HEK293 (cell line): ENCODE data around the gene DNMT3B.

Source experiments
- CTCF ChIA-PET: fragments of 350-600 bp; formaldehyde crosslinking; extraction: SDS; loops from one replicate; lab custom pipeline; 2021; ENCODE audit warnings: antibody characterized with exemption; lab: Yijun Ruan, JAX
- POLR2A ChIA-PET: fragments of 300-600 bp; formaldehyde crosslinking; extraction: SDS; loops from one replicate; lab custom pipeline; 2020; ENCODE audit warnings: antibody characterized with exemption, inconsistent platforms; lab: Yijun Ruan, JAX
- H3K27ac ChIP-seq: fragments of 200-500 bp; sonication (Bioruptor generic); 2 replicates; pipeline ENCODE4 v1.5.1; 2014; ENCODE audit warnings: low read depth, low read length, control low read depth, inconsistent platforms; ENCODE audit errors: extremely low read depth
- H3K36me3 ChIP-seq, 2 experiments: fragments of 200-500 bp in 1 of 2; sonication (Bioruptor generic) in 1 of 2; 1 replicate in 1 of 2; 2 replicates in 1 of 2; pipeline ENCODE4 v1.5.1; 2014 to 2017; ENCODE audit warnings: inconsistent platforms in 2 of 2, low read length in 2 of 2; ENCODE audit not compliant: control insufficient read depth in 2 of 2, insufficient read depth in 1 of 2
- H3K4me1 ChIP-seq: fragments of 200-500 bp; sonication (Bioruptor generic); 2 replicates; pipeline ENCODE4 v1.5.1; 2014; ENCODE audit warnings: mild to moderate bottlenecking, low read length, inconsistent platforms; ENCODE audit not compliant: control insufficient read depth, insufficient read depth
- H3K4me3 ChIP-seq: 2 replicates; pipeline ENCODE4 v1.5.1; 2011; ENCODE audit warnings: low read depth, mild to moderate bottlenecking, control low read depth, low read length, moderate library complexity
- H3K9me3 ChIP-seq: fragments of 200-500 bp; sonication (Bioruptor generic); 2 replicates; pipeline ENCODE4 v1.5.1; 2014; ENCODE audit warnings: low read depth, low read length, inconsistent platforms; ENCODE audit not compliant: control insufficient read depth, insufficient read depth
- ATF2 ChIP-seq: fragments of 450-650 bp; formaldehyde crosslinking; IDR thresholded peaks from 2 replicates; pipeline ENCODE4 v1.5.1; 2016; ENCODE audit warnings: missing biosample characterization, missing genetic modification characterization, low read depth
- CTCF ChIP-seq: fragments of 450-650 bp; formaldehyde crosslinking; IDR thresholded peaks from 2 replicates; pipeline ENCODE4 v1.5.1; 2016; ENCODE audit warnings: missing biosample characterization, missing genetic modification characterization
- EGR2 ChIP-seq: fragments of 450-650 bp; formaldehyde crosslinking; IDR thresholded peaks from 2 replicates; pipeline ENCODE4 v1.5.1; 2016; ENCODE audit warnings: low read depth, missing biosample characterization, missing genetic modification characterization
- FEZF1 ChIP-seq: fragments of 450-650 bp; formaldehyde crosslinking; IDR thresholded peaks from 2 replicates; pipeline ENCODE4 v1.5.1; 2016; ENCODE audit warnings: missing biosample characterization, missing genetic modification characterization
- GLIS2 ChIP-seq: fragments of 450-650 bp; formaldehyde crosslinking; IDR thresholded peaks from 2 replicates; pipeline ENCODE4 v1.5.1; 2016; ENCODE audit warnings: missing biosample characterization, missing genetic modification characterization
- HOXC10 ChIP-seq: sonication (generic); formaldehyde crosslinking; IDR thresholded peaks from 2 replicates; pipeline ENCODE4 v1.8.1; 2023; ENCODE audit warnings: mild to moderate bottlenecking, missing genetic modification reagents
- KLF1 ChIP-seq: fragments of 450-650 bp; formaldehyde crosslinking; IDR thresholded peaks from 2 replicates; pipeline ENCODE4 v1.5.1; 2016; ENCODE audit warnings: missing biosample characterization, missing genetic modification characterization
- OSR2 ChIP-seq: fragments of 450-650 bp; formaldehyde crosslinking; IDR thresholded peaks from 2 replicates; pipeline ENCODE4 v1.5.1; 2016; ENCODE audit warnings: missing biosample characterization, missing genetic modification characterization
- ZFHX2 ChIP-seq: fragments of 450-650 bp; formaldehyde crosslinking; conservative IDR thresholded peaks from 2 replicates; pipeline ENCODE4 v1.5.1; 2016; ENCODE audit warnings: missing biosample characterization, missing genetic modification characterization
- ZFP69B ChIP-seq: fragments of 450-650 bp; formaldehyde crosslinking; IDR thresholded peaks from 2 replicates; pipeline ENCODE4 v1.5.1; 2016; ENCODE audit warnings: missing biosample characterization, missing genetic modification characterization
- ZNF112 ChIP-seq: fragments of 450-650 bp; formaldehyde crosslinking; IDR thresholded peaks from 2 replicates; pipeline ENCODE4 v1.5.0; 2017; ENCODE audit warnings: missing biosample characterization, missing genetic modification characterization
- ZNF148 ChIP-seq: fragments of 450-650 bp; formaldehyde crosslinking; IDR thresholded peaks from 2 replicates; pipeline ENCODE4 v1.5.0; 2017; ENCODE audit warnings: missing biosample characterization, missing genetic modification characterization, borderline replicate concordance
- ZNF169 ChIP-seq: fragments of 450-650 bp; formaldehyde crosslinking; IDR thresholded peaks from 2 replicates; pipeline ENCODE4 v1.5.1; 2016; ENCODE audit warnings: missing biosample characterization, missing genetic modification characterization
- ZNF184 ChIP-seq: fragments of 450-650 bp; IDR thresholded peaks from 2 replicates; pipeline ENCODE4 v1.5.1; 2018; ENCODE audit warnings: missing biosample characterization, mild to moderate bottlenecking, missing genetic modification characterization
- ZNF266 ChIP-seq: fragments of 450-650 bp; formaldehyde crosslinking; IDR thresholded peaks from 2 replicates; pipeline ENCODE4 v1.5.1; 2016; ENCODE audit warnings: missing biosample characterization, missing genetic modification characterization, low read depth
- ZNF354C ChIP-seq: fragments of 450-650 bp; formaldehyde crosslinking; IDR thresholded peaks from 2 replicates; pipeline ENCODE4 v1.5.1; 2016; ENCODE audit warnings: missing biosample characterization, missing genetic modification characterization, low read depth, borderline replicate concordance
- ZNF548 ChIP-seq: fragments of 450-650 bp; formaldehyde crosslinking; IDR thresholded peaks from 2 replicates; pipeline ENCODE4 v1.5.1; 2016; ENCODE audit warnings: missing biosample characterization, missing genetic modification characterization
- ZNF654 ChIP-seq: fragments of 450-650 bp; formaldehyde crosslinking; IDR thresholded peaks from 2 replicates; pipeline ENCODE4 v1.5.1; 2016; ENCODE audit warnings: low read depth, missing biosample characterization, missing genetic modification characterization
- ZNF660 ChIP-seq: fragments of 450-650 bp; IDR thresholded peaks from 2 replicates; pipeline ENCODE4 v1.5.1; 2018; ENCODE audit warnings: missing biosample characterization, mild to moderate bottlenecking, missing genetic modification characterization
- ZNF677 ChIP-seq: fragments of 450-650 bp; IDR thresholded peaks from 2 replicates; pipeline ENCODE4 v1.5.0; 2018; ENCODE audit warnings: missing biosample characterization, mild to moderate bottlenecking, missing genetic modification characterization, moderate library complexity
- ZNF747 ChIP-seq: fragments of 450-650 bp; formaldehyde crosslinking; IDR thresholded peaks from 2 replicates; pipeline ENCODE4 v1.5.1; 2016; ENCODE audit warnings: missing biosample characterization, missing genetic modification characterization
- ZNF768 ChIP-seq: fragments of 450-650 bp; formaldehyde crosslinking; IDR thresholded peaks from 2 replicates; pipeline ENCODE4 v1.5.1; 2018; ENCODE audit warnings: missing biosample characterization, mild to moderate bottlenecking, missing genetic modification characterization
- ZNF791 ChIP-seq: fragments of 450-650 bp; formaldehyde crosslinking; IDR thresholded peaks from 2 replicates; pipeline ENCODE4 v1.5.1; 2016; ENCODE audit warnings: missing biosample characterization, missing genetic modification characterization
- ZNF830 ChIP-seq: fragments of 450-650 bp; IDR thresholded peaks from 2 replicates; pipeline ENCODE4 v1.5.0; 2018; ENCODE audit warnings: missing biosample characterization, missing genetic modification characterization, low read depth, mild to moderate bottlenecking, moderate library complexity
- ZXDB ChIP-seq: fragments of 450-650 bp; formaldehyde crosslinking; IDR thresholded peaks from 2 replicates; pipeline ENCODE4 v1.5.1; 2016; ENCODE audit warnings: missing biosample characterization, missing genetic modification characterization

Gene DNMT3B

GRCh38 chr20:32718749-32719348 lies 43.3 kb upstream of the DNMT3B start:
- no peak overlapping the region for H3K27ac ChIP-seq
- H3K9me3 ChIP-seq: no peaks in the 10 kb centered on the region
- TF ChIP-seq ATF2 (no peak), ZNF548 (tag by site-specific recombination) (no peak), CTCF (tag by site-specific recombination) (no peak), HOXC10 (no peak), ZNF266 (tag by site-specific recombination) (no peak), FEZF1 (tag by site-specific recombination) (no peak), ZNF112 (tag by site-specific recombination) (no peak), ZXDB (tag by site-specific recombination) (no peak), ZNF830 (no peak), ZNF660 (tag by site-specific recombination) (no peak), ZNF677 (tag by site-specific recombination) (no peak), ZNF184 (tag by site-specific recombination) (no peak), ZNF654 (tag by site-specific recombination) (no peak), GLIS2 (no peak), KLF1 (tag by site-specific recombination) (no peak)
- ChIA-PET CTCF (interaction anchor here (0.6 to 1.2 kb wide), 2 partner anchors 46 to 152 kb away, joined by 4 to 5 read pairs; no protein-coding TSS in a partner anchor), POLR2A (interaction anchor here (1.3 kb wide), 1 partner anchor 24 kb away, joined by 3 read pairs; the partner anchor contains the start of gene COMMD7)
- peaks cover 12% of the 10 kb centered on the region in 2 experiments; a peak in 2 of 3 replicates for H3K36me3 ChIP-seq
- no peak overlapping the region for H3K4me3 ChIP-seq
- no peaks in the 10 kb centered on the region for H3K4me1 ChIP-seq

GRCh38 chr20:32727683-32728082 lies 34.5 kb upstream of the DNMT3B start:
- POLR2A ChIA-PET: interaction anchor here (1.5 kb wide), 1 partner anchor 11 kb away, joined by 7 read pairs; no protein-coding TSS in a partner anchor
- no peak overlapping the region for H3K4me3 ChIP-seq

More at GRCh38 chr20:32727683-32728082, 34.5 kb upstream of the DNMT3B start:
- peaks cover 4 to 17% of the 10 kb centered on the region in 2 experiments; a peak in 2 of 3 replicates for H3K36me3 ChIP-seq
- H3K27ac ChIP-seq: no peak overlapping the region
- CTCF ChIA-PET: interaction anchor here (0.6 kb wide), 2 partner anchors 63 to 141 kb away, joined by 3 read pairs; no protein-coding TSS in a partner anchor
- no peak for TF ChIP-seq ZNF677 (tag by site-specific recombination)
- no peak for TF ChIP-seq ZNF660 (tag by site-specific recombination)
- no peak for TF ChIP-seq ZNF354C (tag by site-specific recombination)
- TF ChIP-seq ZFHX2 (tag by site-specific recombination): peak; percentile 48
- TF ChIP-seq ZNF747: no peak
- no peak for TF ChIP-seq ZNF768 (tag by site-specific recombination)
- TF ChIP-seq ZNF169 (tag by site-specific recombination): no peak
- no peak for TF ChIP-seq ZFP69B (tag by site-specific recombination)
- TF ChIP-seq EGR2 (tag by site-specific recombination): peak; percentile 68
- TF ChIP-seq ZNF791 (tag by site-specific recombination): no peak
- peak; percentile 78 for TF ChIP-seq OSR2
- no peak for TF ChIP-seq ZNF148 (tag by site-specific recombination)
- H3K4me1 ChIP-seq: 0 out of 2 replicates have a peak, but pooled peaks cover 2% of the 10 kb centered on the region
- no peaks in the 10 kb centered on the region for H3K9me3 ChIP-seq
